Measurements from ENCODE around the gene RFX8. TPM values are rescaled to one million over a fixed set of nuclear protein-coding genes. Genes with fewer than 3 reads are reported as not detected.
"Not testable (repeated sequence)": the region's sequence is repeated elsewhere in the genome, so short reads cannot be mapped to it uniquely, and the experiment has no call there.

The RFX8 gene
- total RNA-seq, 1 donor from 2014 or later = not detected

DNA sequence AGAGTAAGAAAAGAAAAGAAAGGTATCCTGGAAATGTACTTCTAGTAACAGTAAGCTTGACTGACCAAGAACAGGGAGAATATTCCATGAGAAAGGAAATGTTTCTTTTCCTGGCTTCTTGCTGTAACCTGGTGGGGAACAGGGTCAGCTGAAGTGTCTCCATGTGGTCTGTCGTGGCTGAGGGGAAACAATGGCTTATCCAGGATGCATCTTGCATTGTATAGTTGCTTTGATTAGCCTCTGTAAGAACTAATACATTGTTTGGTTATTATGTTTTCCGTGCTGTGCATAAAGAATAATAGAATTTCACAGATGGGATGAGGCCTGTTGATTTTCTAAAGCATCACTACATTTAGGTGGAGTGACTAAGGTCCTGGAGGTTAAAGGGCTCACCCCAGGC, 92.5 kb downstream of the RFX8 start:
- no peak for DNase-seq (ENCODE audit: low spot score)

DNA sequence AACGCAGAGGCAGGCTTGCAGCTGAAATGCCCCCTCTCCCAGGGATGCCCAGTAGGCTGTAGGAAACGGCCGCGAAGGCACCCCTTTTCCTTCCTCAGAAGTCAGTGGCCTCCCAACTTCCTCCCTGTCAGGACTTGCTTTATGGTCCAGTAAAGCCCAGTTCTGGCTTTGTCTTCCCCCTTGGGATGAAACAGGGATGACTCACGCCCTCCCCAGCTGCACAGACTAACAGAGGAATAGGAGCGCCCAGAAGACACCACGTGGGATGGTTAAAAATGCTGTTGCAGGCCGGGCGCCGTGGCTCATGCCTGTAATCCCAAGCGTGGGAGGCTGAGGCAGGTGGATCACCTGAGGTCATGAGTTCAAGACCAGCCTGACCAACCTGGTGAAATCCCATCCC, 94.5 kb downstream of the RFX8 start:
- DNase-seq (ENCODE audit: low spot score) = no peak

DNA sequence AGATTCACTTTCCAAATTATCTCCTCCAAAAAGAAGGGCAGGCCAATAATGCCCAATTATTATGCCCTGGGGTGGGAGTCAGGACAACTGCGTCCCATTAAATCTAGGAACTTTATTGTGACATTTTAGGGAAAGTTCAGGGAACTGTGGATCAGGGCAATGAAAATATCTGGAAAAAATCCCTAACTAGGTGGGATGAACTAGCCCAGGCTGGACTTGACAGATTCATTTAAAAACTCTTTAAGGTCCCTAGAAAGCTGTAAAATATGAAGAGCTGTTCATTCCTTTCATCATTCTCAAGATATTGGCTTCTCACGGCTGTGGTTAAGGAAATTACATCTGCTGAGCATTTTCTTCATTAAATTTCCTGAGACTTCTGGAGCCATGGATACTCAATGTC, 95.8 kb downstream of the RFX8 start:
- no peak for DNase-seq (ENCODE audit: low spot score)

DNA sequence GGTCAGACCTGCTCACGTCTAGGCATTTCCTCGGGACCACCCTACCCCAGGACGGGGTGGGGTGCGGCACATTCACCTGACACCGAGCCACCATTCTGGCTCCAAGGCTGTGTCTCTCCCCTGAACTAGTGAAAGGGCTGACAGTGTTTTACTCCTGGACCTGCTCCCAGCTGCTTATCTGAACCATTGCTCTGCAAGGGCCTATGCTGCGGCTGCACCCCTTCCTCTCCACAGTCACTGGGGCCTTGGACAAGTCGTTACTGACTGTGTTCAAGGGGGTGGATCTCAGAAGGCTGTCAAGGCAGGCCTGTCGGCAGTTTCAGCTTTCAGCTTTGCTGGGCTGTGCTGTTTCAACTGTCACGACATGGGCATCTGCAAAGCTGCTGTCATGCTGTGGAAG, 99.3 kb downstream of the RFX8 start:
- DNase-seq (ENCODE audit: low spot score) = no peak

DNA sequence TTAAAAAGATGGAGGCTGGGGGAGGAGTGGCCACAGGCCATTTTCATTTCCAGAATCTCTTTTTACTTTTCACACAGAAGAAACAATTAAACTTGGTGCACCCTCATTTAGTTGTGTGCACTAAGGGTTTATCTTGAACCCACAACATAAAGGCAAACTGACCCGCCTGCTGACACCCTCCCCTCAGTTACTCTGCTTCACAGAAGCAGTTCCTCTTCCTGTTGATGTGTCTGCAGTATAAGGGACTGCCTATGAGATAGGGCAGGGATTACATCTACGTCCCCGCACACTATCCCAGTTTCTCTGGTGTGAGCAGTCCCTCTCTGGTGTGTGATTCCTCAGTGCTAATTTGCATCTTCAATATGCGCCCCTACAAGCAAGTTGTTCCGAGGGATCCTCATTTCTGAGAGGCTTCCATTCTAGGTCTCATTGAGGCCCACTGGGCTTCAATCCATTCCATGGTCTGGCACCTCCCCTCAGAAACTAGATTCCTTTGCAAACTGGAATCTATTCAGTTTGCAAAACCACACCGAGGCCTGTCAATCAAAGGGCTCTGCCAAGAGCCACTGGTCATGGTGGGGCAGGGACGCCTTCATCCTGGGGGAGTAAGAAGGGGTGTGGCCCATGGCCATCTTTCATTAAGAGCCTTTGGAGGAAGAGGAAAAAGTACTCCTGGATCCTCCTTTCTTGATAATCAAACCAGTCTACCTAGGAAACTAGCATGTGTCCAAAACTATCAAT, 99.9 kb downstream of the RFX8 start:
- DNase-seq (ENCODE audit: low spot score) = no peak

DNA sequence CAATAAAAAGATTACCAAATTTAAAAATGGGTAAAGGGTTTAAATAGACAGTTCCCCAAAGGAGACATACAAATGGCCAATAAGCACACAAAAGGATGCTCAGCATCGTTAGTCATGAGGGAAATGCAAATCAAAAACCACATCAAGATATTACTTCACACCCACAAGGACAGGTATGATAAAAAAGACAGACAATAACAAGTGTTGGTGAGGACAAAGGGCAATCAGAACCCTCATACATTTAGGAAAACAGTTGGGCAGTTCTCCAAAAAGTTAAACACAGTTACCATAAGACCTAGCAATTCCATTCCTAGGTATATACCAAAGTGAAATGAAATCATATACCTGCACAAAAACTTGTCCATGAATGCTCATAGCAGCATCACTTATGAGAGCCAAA, 102.1 kb downstream of the RFX8 start:
- DNase-seq (ENCODE audit: low spot score) = no peak

DNA sequence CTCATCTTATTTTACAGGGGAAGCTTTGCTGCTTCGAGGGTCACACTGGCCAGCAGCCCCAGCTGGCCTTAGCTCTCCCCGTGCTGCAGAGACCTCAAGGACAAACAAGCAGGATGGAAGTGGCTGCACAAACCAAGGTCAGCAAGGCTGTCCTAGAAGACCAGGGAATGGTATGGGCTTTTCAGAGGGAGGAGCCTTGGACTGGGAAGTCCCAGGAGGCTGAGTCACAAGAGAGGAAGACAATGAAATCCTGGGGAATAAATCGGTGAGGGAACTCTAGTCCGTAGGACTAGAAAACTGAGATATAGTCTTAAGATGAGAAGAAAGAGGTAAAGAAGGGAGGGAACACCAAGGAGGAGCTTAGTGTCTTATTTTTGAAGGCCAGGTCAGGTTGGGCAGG, 103.3 kb downstream of the RFX8 start:
- no peak for DNase-seq (ENCODE audit: low spot score)

DNA sequence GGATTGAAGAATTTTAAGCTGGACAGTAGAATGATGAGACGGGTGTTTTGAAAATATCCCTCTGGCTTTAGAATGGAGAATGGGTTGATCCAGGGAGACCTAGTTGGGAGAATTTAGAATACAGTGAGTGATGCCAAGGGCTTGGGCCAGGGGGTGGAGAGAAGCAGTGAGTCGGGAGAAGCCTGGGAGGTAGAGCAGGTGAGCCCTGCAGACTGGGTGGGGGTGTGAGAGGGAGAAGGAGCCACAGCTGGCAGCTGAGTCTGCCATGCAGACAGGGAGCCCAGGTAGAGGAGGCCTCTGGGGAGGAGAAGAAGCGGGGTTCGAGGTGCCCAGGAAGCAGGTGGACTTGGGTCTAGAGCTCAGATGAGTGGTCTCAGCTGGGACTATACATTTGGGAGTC, 105.8 kb downstream of the RFX8 start:
- no peak for DNase-seq (ENCODE audit: low spot score)

DNA sequence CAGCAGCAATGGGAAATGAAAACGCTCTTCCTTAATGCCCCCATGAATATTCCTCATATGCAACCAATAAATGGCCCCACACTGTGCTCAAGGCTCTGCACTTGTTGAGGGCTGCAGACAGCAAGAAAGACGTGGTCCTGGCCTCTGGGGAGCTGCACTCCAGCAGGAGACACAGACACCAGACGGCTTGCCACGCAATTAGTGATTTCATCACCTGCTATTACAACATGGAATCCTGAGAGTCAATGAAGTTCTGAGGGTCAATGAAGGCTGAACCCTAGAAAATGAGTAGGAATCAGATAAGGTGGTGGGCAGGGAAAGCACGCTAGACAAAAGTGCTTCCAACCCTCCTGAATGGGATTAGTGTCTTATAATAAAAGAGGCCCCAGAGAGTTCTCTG, 106.5 kb downstream of the RFX8 start:
- DNase-seq (ENCODE audit: low spot score) = no peak

DNA sequence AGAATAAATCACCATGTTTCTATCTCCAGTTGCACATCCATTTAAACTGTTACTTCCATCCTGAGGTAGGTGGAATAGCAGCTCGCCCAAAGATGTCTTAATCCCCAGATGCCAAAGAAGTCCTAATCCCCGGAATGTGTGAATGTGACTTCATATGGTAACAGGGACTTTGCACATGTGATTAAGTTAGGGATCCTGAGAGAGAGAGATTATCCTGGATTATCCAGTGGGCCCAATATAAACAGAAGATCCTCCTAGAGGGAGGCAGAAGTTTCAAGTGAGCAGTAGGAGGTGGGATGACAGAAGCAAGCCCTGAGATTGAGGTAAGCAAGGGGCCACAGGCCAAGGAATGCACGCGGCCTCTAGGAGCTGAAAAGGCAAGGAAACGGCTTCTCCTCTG, 107.4 kb downstream of the RFX8 start:
- DNase-seq (ENCODE audit: low spot score) = no peak

DNA sequence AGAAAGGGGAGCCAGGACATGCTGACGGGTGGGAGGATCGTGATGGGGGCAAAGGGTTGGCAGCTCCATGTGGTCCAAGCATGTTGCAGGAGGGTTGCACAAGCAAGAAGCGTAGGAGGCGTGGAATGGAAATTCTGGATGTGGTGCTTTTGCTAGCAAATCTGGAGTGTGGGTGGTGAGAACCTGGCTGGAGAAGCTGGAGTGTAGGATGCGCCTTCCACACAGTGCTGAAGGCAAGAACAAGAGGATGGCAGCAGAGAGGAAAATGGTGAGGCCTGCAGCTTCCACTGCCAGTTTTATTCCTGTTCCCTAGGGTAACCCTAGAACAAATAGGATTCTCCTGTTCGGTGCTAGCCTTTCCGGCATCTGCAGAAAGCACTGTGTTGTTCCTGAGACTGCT, 110.0 kb downstream of the RFX8 start:
- no peak for DNase-seq (ENCODE audit: low spot score)

DNA sequence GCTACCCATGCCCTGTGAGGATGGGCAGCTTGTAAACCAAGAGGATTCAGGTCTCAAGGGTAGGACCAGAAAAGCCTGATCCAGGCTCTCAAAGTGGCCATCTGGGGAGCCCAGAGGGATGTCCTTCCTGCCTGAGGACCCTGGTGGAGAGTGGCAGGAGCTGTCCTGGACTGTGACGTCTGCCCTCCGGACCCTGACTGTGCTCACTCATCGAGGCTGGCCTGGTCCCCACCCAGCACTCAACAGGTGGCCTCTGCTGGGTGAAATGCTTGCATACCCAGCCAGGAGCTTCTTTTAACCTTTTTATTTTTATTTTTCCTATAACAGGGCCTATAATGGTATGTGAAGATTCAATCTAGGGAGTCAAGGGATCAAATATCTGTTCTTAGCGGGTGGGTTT, 112.1 kb downstream of the RFX8 start:
- DNase-seq (ENCODE audit: low spot score) = no peak

DNA sequence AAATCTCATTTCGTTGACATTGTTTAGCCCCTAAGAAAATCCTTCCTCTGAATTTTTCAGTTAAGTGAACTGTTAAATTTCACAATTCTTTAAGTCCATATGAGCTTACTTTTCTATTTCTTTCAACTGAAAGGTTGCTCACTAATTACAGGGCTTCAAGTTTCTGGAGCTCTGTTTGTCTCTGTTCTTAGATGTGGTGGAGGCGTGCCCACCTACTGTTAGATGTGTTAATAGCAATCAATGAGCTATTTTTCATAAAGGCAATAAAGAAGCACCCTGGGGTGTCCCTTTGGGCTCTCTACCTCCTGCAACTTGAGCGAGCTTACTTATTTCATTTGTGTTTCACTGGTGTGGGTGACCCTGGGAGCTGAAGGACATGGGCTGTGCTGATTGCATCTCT, 112.6 kb downstream of the RFX8 start:
- no peak for DNase-seq (ENCODE audit: low spot score)

DNA sequence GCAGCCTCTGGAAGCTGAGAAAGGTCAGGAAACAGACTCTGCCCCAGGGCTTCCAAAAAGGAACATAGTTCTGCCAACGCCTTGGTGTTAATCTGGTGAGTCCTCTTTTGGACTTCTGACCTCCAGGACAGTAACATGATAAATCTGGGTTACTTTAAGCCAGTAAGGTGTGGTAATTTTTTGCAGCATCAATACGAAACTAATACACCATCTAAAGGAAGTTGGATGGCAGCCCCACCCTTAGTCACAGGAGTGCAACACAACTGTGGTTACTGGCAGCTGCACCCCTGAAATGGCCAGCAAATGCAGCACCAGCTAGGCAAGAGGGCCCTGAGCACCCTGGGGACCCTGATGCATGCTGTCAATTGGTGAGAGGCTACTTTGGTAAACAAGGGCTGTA, 113.4 kb downstream of the RFX8 start:
- DNase-seq (ENCODE audit: low spot score) = no peak

DNA sequence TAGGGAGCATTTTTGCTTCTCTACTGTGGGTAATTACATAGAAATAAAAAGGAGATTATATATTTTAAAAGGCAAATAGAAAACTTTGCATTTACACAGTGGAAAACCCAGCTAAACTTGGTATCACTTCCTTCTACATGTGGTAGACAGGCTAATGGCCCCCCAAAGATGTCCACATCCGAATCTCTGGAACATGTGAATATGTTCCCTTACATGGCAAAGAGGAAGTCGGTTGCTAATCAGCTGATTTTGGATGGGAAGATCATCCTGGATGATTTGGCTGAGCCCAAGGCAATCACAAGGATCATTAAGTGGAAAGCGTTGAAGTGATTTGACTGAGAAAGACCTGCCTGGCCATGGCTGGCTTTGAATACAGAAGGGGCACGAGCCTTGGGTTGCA, 113.8 kb downstream of the RFX8 start:
- DNase-seq (ENCODE audit: low spot score) = no peak

DNA sequence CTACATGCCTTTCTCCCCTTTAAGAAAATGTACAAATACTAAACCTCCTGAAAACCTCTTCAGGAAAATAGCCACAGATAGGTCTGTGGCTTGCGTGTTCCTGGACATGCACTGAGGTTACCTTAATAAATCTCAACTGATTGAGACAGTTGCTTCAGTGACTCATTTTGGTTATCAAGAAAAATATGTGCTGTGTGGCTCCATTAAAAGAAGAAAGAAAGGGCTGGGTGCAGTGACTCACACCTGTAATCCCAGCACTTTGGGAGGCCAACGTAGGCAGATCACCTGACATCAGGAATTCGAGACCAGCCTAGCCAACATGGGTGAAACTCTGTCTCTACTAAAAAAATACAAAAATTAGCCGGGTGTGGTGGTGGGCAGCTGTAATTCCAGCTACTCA, 114.7 kb downstream of the RFX8 start:
- no peak for DNase-seq (ENCODE audit: low spot score)

DNA sequence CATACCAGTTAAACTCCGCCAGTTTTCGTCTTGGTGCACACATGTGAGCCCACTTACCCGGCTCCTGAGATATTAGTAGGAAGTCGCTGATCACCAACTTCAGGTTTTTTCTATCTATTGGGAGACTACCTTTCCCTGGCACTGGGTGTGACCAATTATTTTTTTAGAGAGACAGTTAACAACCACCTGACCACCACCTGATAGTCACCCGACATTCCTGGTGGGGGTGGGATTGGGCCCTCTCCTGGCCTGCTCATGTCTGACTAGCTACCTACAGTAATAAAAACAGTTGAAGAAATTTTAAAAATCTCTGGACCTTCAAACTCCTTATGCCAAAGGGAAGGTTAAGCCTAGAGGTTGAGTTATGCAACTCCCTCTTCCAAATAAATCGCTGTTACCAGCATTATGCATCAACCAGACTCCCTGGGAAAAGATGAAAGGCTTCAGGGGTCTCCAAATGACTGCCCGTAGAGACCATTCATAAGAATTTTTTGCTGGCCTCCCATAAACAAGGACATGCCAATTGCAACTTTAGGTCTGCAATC, 115.4 kb downstream of the RFX8 start:
- DNase-seq (ENCODE audit: low spot score) = no peak

DNA sequence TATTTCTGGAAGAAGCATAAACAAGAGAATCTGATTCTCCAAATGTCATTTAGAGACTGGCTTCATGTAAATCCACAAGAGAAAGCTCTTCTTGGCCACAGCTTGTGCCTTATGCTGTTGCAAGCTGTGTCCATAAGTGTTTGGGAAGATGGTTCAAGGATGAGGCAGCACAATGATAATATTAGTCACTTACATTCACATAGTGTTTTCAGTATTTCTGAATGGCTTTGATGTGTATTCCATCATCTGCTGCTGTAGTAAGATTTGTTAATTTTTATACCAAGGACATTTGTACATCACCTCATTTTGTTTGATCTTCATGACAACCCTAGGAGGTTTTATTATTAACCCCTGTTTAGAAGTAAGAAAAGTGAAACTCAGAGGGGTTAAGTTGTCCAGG, 117.5 kb downstream of the RFX8 start:
- DNase-seq (ENCODE audit: low spot score) = no peak

DNA sequence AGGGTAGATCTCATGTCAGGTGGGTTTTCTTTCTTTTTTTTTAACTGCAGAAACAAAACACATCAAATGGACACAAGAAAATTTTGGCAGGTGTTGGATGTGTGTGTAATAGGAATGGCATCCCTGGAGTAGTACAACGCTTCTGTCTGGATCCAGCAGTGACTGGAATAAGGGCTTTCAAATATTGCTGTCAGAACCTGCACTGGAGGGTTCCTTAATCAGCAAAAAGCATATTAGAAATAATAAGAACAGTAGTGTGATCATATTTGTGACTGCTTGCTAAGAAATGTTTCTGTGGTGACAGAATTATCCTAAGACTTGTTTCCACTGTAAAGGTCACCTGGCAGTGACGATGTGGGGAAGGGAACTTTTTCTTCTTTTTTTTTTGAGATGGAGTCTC, 118.4 kb downstream of the RFX8 start:
- no peak for DNase-seq (ENCODE audit: low spot score)

DNA sequence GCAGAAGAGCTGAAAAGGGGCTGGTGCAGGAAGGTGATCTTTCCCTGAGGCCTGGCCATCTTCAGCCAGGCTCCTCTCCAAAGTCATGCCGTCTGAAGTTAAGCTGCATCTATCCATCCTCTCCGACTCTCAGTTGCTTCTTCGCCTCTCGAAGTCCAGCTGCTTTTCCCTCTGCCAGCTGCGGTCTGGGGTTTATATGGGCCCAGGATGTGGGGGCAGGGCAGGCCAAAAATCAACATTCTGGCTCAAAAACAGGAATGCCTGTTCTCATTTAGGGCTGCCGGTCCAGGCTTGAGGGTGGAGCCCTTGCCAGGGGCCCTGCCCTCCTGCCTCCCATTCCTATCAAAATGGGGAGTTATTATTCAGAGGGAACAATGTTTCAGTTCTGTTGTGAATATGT, 118.9 kb downstream of the RFX8 start:
- DNase-seq (ENCODE audit: low spot score) = no peak

DNA sequence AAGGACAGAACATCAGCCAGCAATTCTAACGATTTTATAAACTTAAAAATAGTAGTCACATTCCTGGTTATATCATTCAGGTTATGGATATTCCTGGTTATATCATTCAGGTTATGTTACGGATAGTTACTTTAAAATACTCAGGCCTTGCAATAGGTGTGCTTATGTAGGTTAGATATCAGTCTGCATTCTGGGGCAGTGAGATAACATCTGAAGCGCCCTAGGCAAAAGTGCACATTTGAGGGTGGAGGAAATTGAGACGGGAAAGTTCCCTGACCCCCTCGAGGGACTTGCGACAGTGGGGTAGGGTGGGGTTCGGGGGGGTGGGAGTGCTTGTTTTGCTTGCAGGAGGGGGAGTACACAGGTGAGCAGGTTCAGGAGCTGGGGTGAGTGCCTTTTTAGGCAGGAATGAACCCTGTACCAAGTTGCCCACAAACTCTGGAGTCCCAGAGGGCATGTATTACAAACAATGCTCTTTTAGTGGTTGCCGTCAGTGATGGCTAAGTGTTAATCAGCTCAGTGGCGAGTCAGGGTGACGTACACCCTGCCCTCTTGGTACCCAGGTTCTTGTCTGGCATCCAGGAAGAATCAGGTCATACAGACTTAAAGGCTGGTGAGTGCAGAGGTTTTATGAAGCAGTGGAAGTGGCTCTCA, 119.4 kb downstream of the RFX8 start:
- DNase-seq (ENCODE audit: low spot score) = no peak

DNA sequence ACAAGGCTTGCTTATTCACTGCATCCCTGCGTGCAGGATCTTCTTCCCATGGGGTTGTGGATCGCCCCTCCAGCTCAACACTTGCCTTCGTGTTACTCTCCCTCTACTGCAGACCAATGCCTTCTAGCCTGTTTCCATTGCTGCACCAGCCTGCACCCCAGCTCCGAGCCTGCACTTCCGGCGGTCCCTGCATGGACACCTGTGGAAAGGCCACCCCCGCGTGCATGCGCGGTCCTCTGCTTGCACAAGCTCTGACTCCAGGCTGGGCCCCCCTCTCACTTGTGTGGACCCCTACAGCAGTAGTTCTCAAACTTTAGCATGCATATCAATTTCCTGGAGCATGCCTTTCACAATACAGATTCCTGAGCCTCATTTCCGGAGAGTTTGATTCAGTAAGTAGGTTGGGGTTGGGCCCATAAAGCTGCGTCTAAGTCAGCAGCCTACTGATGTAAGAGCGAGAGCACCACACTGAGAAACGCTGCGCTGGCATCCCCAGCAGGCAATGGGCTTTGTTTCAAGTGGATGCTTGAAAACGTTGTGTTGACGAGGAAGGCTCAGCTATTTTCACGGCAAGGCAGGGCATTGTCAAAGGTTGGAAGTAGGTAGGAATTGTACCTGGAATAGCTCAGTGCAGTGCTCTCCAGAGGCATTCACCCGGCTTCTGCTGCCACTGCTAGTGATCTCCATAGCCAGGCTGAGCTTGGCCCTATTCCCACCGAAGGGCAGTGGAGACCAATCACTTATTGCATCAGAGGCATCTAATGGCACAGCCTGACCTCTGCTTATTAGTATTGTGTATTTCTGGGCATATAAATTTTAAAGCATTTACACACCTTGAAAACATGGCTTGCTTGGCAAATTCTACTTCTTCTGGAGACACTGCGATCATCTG, 120.2 kb downstream of the RFX8 start:
- DNase-seq (ENCODE audit: low spot score) = no peak

DNA sequence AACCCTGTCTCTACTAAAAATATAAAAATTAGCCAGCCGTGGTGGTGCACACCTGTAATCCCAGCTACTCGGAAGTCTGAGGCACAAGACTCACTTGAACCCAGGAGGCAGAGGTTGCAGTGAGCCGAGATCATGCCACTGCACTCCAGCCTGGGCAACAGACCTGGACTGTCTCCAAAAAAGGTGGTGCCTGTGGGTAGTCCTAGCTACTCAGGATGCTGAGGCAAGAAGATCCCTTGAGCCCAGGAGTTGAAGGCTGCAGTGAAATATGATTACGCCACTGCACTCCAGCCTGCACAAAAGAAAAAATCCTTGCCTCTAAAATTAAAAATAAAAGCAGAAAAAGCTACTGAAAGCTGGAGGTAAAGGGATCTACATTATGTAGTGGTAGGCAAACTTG, 122.3 kb downstream of the RFX8 start:
- DNase-seq (ENCODE audit: low spot score) = not testable (repeated sequence)

Data from ureter (tissue), 1 donor.